Activated CD4-positive, alpha-beta T cell treated with anti-CD3 and anti-CD28 coated beads for 4 hours (primary cell): ENCODE data around the gene STIMATE.

Experiments
- DNase-seq, 2 donors: peaks; one replicate each; pipeline ENCODE4 v3.0.0-alpha.2; 2020

Gene STIMATE

GRCh38 chr3:52839892-52840545, 57.3 kb downstream of the STIMATE start:
- no peak for DNase-seq

GRCh38 chr3:52839268-52839575, 58.1 kb downstream of the STIMATE start:
- DNase-seq: no peak

DNA sequence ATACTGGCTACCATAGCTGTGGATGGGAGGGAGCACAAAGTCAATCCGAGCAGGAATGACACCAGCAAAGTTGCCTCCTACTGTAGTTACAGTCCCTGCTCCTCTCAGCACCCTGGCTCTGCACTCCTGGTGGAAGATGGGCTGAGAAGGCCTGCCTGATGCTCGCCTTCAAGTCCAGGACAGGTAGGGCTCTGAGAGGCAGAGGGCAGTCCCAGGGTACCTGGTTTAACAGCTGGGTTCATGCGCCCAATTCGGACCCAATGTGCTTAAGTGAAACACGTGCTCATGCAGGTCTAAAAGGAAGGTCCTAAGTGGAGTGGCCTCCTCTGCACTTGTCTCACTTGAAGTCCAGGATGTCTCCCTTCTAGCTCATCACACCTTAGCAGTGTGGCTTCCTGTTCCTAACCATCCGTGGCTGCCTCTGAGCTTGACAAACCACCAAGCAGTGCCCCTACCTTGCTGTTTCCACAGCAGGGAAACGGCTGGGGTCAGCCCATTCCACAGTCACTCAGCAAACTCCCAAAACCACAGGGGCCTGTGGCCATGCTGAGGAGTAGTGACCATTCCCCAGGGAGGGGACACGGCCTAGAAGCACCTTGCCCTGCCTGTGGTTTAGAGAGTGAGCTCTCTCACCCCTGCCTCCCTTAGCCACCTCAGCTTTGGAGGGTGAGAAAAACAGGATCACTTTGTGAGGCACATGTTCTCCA, 58.6 kb downstream of the STIMATE start:
- DNase-seq: no peak

DNA sequence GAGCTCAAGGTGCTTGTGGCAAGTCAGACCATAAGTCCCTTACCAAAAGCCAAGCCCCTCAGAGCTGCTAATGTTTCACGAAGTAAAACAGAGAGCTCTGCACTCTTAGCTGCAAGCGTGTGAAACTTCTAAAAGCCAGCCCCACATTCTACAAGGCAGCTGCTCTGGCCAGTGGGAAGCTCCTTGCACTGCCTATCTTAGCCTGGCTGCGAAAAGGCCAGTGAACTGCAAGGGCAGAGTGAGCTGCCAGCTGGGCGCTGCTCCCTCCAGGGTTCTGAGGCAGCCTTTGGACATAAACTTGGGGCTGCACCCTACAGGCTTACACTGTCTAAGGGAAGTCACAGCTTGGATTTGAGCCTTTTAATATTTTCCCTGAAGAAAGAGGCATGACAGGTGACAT, 60.4 kb downstream of the STIMATE start:
- DNase-seq: no peak

DNA sequence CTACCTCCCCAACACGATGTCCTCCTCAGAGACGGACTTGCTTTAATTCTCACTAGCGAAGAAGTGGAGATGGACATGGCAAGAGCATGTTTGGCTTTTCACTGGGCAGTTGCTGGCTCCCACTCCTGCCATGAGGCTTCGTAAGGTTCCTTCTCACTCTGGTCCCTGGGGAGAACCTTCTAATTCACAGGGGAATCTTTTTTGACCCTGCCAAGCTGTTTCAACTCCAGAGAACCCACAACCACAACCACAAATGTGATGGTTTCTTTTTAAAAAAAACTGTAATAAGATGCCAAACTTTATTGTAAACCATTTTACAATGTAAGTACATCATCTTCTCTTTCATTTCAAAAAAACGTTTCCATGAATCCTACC, 60.9 kb downstream of the STIMATE start:
- DNase-seq: no peak

DNA sequence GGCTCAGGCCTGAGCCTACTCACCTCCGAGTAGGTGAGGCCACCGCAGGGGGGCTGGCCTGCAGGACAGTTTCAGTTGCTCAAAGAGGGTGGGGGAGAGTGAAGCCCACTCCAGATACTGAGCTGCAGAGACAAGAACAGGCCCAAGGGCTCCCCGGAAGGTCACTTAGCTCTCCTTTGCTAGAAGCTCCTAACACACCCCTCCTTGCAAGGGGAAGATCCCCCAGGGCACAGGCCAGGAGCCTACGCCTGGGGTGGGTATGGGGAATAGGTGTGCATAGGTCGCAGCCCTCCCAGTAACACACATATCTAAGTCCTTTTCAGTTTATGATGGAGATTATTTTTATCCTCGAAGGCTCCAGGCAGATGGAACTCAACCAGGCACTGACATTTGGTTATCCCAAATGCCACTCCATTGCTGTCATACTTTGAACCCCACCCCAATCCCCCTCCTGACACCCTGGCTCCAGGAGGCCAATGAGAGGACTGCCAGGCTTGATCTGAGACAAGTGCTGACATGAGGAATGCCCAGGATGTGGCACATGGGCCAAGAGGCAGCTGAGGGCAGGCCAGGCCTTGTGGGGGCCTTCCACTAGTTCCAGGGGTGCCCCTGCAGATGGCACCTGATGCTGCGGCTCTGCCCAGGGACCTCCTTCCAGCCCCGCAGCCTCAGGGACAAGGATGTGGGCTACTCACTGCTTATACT, 61.4 kb downstream of the STIMATE start:
- no peak for DNase-seq

GRCh38 chr3:52834871-52835501, 62.4 kb downstream of the STIMATE start, which contains the start of gene MUSTN1:
Gene MUSTN1, minus strand, starts transcription at chr3:52835019. Its CDS starts 71 bp downstream, at chr3:52834948.
- no peak for DNase-seq

DNA sequence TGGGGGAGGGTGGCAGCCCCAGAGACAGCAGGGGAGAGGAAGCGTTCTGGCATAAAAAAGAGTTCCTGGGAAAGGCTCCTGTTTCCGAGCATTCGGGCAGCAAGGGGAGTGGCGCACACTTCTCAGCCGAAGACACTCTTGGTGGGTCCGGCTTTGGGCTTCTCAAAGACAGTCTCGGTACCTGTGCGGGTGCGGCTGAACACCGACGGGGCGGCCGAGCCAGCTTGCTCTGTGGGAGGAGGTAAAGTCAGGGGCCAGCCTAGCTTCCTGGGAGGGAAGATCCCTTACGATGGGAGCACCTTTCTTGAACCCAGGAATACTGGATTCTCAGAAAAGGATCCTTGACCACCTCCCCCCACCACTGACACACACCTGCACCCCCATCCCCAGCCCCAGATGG, 64.1 kb downstream of the STIMATE start:
- no peak for DNase-seq

- no peak for DNase-seq
Observed at GRCh38 chr3:52831500-52832301, 65.6 kb downstream of the STIMATE start.

DNA sequence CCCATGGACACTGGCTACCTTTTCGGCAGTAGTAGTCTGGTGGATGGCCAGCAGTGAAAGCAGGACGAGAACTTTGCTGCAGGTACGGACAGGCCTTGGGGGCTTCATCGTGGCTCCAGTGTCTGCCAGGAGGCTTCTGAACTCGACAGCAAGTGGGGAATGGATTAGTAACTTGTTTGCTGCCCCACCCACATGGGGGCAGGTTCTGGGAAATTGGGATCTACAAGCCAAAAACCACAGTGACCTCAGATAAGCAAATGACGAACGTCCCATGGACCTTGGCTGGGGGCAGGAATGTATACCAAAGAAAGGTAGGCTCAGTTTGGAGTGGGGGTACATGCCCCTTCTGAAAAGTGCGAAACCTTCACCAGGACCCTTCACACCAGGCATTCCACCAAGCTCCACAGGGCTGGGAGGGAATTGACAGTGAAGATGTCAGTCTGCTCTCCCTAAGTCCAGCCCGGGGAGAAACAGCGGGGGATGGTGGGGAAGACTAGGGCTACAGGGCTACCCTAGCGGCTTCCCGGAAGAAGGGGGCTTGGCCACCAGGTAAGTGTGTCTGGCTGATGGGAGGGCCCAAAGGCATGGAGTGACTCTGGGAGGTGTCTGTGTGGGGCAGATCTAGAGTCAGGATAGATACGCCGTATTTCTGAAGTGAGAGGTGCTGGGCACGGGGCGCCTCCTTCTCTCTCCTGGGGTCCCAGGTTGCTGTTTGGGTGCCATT, 66.7 kb downstream of the STIMATE start, which contains the start of gene ITIH4:
Gene ITIH4, minus strand, starts transcription at position 138 of the 724 bp plus-strand sequence. Its CDS starts 30 bp downstream, at position 108.
- DNase-seq: no peak

DNA sequence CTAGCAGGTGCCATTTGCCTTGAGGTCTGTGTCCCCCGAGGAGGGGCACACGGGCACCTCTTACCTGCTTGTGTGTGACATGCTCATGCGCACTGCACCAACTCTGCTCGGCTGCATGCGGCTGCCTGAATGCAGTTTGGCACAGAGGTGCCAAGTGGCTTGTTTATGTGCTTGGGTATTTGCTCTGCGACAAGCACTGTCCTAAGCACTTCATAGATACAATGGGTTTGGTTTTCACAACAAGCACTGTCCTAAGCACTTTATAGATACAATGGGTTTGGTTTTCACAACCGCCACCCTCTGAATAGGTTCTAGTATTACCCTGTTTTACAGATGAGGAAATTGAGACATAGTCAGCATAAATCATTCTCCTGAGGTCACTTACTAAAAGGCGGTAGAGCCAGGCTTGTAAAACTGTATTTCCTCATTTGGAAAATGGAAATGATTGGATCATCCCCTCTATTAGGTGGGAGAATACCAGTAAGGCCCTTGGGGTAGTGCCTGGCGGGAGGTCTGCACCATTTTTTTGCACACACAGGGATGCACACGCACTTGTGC, 67.4 kb downstream of the STIMATE start:
- no peak for DNase-seq

DNA sequence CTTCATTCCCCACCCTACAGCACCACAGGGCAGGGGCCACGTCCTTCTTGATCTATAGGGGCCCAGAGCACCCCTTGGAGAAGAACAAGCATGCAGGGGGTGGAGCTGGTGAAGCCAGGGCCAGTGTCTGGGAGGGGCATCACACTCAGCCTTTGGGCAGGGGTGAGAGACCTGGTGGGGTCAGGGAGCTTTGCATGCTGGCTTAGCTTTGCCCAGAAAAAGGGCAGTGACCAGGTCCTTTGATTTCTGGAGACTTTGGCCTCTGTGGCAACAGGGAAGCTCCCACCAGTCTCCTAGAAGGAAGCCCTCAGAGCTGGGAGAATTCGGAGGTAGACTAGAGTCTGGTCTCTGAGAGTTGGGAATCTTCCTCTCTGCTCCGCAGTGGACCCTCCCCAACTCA, 67.9 kb downstream of the STIMATE start:
- no peak for DNase-seq

- DNase-seq: no peak
Observed at GRCh38 chr3:52827866-52828376, 69.4 kb downstream of the STIMATE start.

DNA sequence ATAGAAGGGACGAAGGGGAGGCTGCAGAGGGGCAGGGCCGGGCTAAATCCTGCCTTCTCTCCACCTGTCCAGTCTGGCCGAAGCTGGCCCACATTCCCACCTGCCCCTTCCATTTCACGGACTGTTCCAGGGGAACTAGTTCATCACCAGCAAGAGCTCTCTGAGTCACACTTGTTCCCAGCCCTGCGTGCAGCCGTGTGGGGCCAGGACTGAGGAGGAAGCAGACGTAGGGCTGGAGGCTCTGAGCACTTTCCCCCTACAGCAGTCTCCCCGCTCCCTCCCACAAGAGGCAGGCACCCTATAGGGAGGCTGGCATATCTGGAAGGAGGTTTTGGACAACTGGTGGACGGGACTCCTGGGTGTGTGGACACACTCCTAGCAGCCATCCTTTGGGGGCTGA, 69.9 kb downstream of the STIMATE start:
- DNase-seq: no peak

GRCh38 chr3:52824037-52824436, 73.3 kb downstream of the STIMATE start:
- DNase-seq: no peak

GRCh38 chr3:52822363-52822762, 75.0 kb downstream of the STIMATE start:
- no peak for DNase-seq

GRCh38 chr3:52820736-52821135, 76.6 kb downstream of the STIMATE start:
- DNase-seq: no peak

GRCh38 chr3:52819936-52820335, 77.4 kb downstream of the STIMATE start:
- DNase-seq: no peak

- DNase-seq: no peak
Observed at GRCh38 chr3:52817860-52818259, 79.5 kb downstream of the STIMATE start.

GRCh38 chr3:52817221-52817620, 80.1 kb downstream of the STIMATE start:
- DNase-seq: no peak

DNA sequence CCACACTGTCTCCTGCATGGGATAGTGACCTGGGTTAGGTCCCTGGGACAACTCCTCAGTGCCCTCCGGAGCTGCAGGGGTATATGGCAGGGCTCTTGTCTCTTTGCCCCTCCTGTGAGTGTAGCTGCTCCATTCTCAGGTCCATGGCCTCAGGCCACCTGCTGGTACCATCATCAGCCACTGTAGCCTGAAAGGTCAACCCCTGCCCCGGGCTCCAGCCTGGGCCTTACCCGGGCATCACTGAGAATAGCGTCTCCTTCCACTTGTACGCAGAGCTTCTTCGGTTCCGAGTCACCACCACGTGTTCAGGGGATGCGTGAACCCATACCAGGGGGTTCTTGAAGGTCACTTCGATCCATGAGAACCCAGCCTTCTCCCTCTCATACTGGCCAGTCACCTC, 80.7 kb downstream of the STIMATE start:
- no peak for DNase-seq

DNA sequence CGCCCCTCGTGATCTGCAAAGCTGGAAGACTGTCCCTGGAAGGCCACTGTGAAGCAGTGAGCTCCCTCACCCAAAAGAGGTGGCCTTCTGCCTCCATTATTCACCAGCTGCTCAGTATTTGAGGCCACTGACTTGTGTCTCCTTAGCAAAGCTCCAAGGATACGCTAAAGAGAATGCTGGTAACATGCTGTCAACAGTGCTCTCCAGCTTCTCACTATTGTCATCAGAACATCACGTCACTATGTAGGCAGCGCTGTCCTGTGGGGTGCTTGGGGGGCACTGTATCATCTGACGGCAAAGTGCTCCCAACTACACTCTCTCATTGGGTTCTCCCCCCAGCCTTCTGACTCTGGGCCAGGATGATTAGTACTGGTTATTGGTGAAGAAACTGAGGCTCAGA, 81.1 kb downstream of the STIMATE start:
- no peak for DNase-seq
